Measurements from ENCODE around the gene MND1. TPM values are rescaled to one million over a fixed set of nuclear protein-coding genes. Genes with fewer than 3 reads are reported as not detected.

The MND1 gene
- total RNA-seq, 1 experiment from 2014 or later: 47.1 TPM

DNA sequence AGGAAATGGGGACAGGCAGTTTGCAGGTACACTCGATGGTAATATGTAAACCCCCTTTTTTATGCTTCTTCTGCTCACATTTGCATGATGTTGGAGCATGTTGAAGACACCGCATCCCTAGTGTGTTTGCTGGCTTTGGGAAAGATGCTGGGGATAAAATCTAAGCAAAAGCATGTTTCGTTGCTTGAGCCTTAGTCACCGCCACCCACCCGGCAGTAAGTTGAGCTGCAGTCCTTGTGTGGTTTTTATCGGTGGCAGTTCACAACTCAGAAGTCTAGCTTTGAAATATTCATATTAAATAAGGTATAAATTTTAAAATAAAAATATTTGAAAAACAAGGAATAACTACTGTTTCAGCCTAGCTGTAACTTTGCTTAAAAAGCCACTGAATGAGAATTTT, 21.7 kb upstream of the MND1 start:
- Histone ChIP-seq H3K27me3 (ENCODE audit: low read length) (no peaks in the 10 kb centered on the region), H3K27ac (ENCODE audit: low read length) (no peak overlapping the region), H3K79me2 (ENCODE audit: low read length) (no peaks in the 10 kb centered on the region), H3K9ac (ENCODE audit: low read length) (no peak overlapping the region), H2AFZ (ENCODE audit: low read length) (no peak overlapping the region), H4K20me1 (ENCODE audit: insufficient read depth, low read depth, low read length) (no peaks in the 10 kb centered on the region), H3K9me3 (ENCODE audit: low read length) (no peaks in the 10 kb centered on the region), H3K36me3 (ENCODE audit: insufficient read depth, low read length) (no peaks in the 10 kb centered on the region), H3K4me3 (ENCODE audit: low read length) (peak overlapping the region; percentile 29; the same call in 1 of the 2 replicates), H3K4me2 (ENCODE audit: low read depth, low read length, poor library complexity, severe bottlenecking) (peak overlapping the region; percentile 60), H3K9me2 (replicated peaks; ENCODE audit: insufficient read depth, low read length) (no peaks in the 10 kb centered on the region), H3K4me1 (ENCODE audit: low read length) (peaks cover 18% of the 10 kb centered on the region)
- no peak for DNase-seq

DNA sequence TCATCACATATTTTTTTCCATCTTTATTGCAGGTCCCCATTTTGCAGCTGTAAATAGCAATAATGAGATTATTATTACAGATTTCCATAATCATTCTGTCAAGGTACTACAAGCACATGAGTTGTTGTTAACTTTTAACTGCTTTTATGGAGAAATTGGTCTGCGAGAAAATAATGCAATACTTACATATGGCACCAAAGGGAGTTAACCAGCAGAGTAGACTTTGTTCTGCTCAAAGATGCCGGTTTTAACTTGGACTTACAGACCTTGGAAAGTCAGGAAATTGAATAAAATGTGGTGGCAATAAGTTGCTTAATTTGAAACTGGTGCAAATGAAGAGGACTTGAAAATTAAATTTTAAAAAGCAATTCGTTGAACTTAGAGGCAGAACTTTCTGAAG, 20.4 kb upstream of the MND1 start:
- no peak for DNase-seq
- H3K4me2 ChIP-seq (ENCODE audit: low read depth, low read length, poor library complexity, severe bottlenecking): no peak overlapping the region
- H3K9me3 ChIP-seq (ENCODE audit: low read length): no peaks in the 10 kb centered on the region
- no peaks in the 10 kb centered on the region for H3K36me3 ChIP-seq (ENCODE audit: insufficient read depth, low read length)
- no peaks in the 10 kb centered on the region for H3K79me2 ChIP-seq (ENCODE audit: low read length)
- H3K9ac ChIP-seq (ENCODE audit: low read length): no peak overlapping the region
- H4K20me1 ChIP-seq (ENCODE audit: insufficient read depth, low read depth, low read length): no peaks in the 10 kb centered on the region
- H2AFZ ChIP-seq (ENCODE audit: low read length): no peak overlapping the region
- peaks cover 18% of the 10 kb centered on the region for H3K4me1 ChIP-seq (ENCODE audit: low read length)
- H3K9me2 ChIP-seq (replicated peaks; ENCODE audit: insufficient read depth, low read length): no peaks in the 10 kb centered on the region
- H3K4me3 ChIP-seq (ENCODE audit: low read length): no peak overlapping the region
- no peak overlapping the region for H3K27ac ChIP-seq (ENCODE audit: low read length)
- H3K27me3 ChIP-seq (ENCODE audit: low read length): no peaks in the 10 kb centered on the region

DNA sequence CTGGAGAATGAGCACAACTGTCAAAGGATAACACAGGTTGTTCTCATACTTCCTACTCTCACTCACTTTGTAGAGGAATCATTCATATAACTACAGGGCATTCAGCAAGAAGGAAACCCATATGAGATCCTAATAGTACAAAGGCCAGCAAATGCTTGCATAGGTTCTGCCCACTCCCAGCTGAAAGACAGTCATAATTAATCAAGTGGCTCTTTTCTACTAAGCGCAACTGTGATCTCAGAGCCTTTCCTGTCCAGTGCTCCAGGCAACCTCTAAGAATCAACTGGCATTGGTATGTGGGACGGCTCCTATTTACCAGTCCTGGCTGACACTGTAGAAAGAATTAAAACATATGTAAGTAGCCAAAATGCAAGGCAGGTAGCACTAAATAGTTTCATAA, 18.9 kb upstream of the MND1 start:
- no peak overlapping the region for H2AFZ ChIP-seq (ENCODE audit: low read length)
- no peaks in the 10 kb centered on the region for H3K79me2 ChIP-seq (ENCODE audit: low read length)
- H3K9me3 ChIP-seq (ENCODE audit: low read length): no peaks in the 10 kb centered on the region
- no peak overlapping the region for H3K9ac ChIP-seq (ENCODE audit: low read length)
- no peak overlapping the region for H3K4me3 ChIP-seq (ENCODE audit: low read length)
- no peak for DNase-seq
- H4K20me1 ChIP-seq (ENCODE audit: insufficient read depth, low read depth, low read length): no peaks in the 10 kb centered on the region
- no peaks in the 10 kb centered on the region for H3K27me3 ChIP-seq (ENCODE audit: low read length)
- H3K4me1 ChIP-seq (ENCODE audit: low read length): peaks cover 18% of the 10 kb centered on the region
- no peak overlapping the region for H3K27ac ChIP-seq (ENCODE audit: low read length)
- no peaks in the 10 kb centered on the region for H3K9me2 ChIP-seq (replicated peaks; ENCODE audit: insufficient read depth, low read length)
- no peak overlapping the region for H3K4me2 ChIP-seq (ENCODE audit: low read depth, low read length, poor library complexity, severe bottlenecking)
- H3K36me3 ChIP-seq (ENCODE audit: insufficient read depth, low read length): no peaks in the 10 kb centered on the region

DNA sequence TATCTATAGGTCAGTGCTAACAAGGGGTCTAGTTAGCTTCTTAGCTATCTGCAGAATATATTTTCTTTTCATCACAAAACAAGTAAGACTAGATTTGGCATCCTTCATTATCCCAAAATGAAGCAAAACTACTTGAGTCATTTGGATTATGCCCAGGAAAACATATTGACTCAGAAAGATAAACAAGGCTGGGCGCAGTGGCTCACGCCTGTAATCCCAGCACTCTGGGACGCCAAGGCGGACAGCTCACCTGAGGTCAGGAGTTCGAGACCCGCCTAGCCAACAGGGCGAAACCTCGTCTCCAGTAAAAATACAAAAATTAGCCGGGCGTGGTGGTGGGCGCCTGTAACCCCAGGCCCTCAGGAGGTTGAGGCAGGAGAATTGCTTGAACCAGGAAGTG, 18.0 kb upstream of the MND1 start:
- Histone ChIP-seq H3K27me3 (ENCODE audit: low read length) (no peaks in the 10 kb centered on the region), H3K27ac (ENCODE audit: low read length) (no peak overlapping the region), H3K4me1 (ENCODE audit: low read length) (peaks cover 18% of the 10 kb centered on the region), H3K4me3 (ENCODE audit: low read length) (no peak overlapping the region), H3K4me2 (ENCODE audit: low read depth, low read length, poor library complexity, severe bottlenecking) (no peak overlapping the region), H3K9me2 (replicated peaks; ENCODE audit: insufficient read depth, low read length) (no peaks in the 10 kb centered on the region), H2AFZ (ENCODE audit: low read length) (no peak overlapping the region), H4K20me1 (ENCODE audit: insufficient read depth, low read depth, low read length) (no peaks in the 10 kb centered on the region), H3K36me3 (ENCODE audit: insufficient read depth, low read length) (no peaks in the 10 kb centered on the region), H3K79me2 (ENCODE audit: low read length) (no peaks in the 10 kb centered on the region), H3K9me3 (ENCODE audit: low read length) (no peaks in the 10 kb centered on the region), H3K9ac (ENCODE audit: low read length) (no peak overlapping the region)
- DNase-seq: no peak

DNA sequence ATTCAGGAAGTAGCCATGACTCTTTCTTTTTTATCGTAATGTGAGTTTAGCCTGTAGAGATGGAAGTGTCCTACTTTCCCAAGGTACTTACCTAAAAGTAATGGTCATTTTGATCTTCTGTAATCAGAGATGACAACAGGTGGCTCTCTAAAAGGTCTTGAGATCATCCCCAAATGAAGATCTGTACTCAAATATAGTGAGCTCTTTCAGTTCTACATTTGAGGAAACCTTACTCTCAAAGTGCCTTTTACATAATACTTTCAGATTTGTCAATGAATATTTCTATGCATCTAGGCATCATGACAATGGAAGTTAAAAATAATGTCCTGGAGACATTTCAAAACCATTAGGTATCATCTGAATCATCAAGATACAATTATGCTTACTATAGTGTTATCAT, 17.2 kb upstream of the MND1 start:
- H3K9me3 ChIP-seq (ENCODE audit: low read length): no peaks in the 10 kb centered on the region
- H3K4me3 ChIP-seq (ENCODE audit: low read length): no peak overlapping the region
- no peak for DNase-seq
- no peaks in the 10 kb centered on the region for H3K9me2 ChIP-seq (replicated peaks; ENCODE audit: insufficient read depth, low read length)
- no peak overlapping the region for H2AFZ ChIP-seq (ENCODE audit: low read length)
- H3K27ac ChIP-seq (ENCODE audit: low read length): no peak overlapping the region
- no peaks in the 10 kb centered on the region for H3K79me2 ChIP-seq (ENCODE audit: low read length)
- H3K36me3 ChIP-seq (ENCODE audit: insufficient read depth, low read length): no peaks in the 10 kb centered on the region
- H4K20me1 ChIP-seq (ENCODE audit: insufficient read depth, low read depth, low read length): no peaks in the 10 kb centered on the region
- no peak overlapping the region for H3K9ac ChIP-seq (ENCODE audit: low read length)
- H3K4me2 ChIP-seq (ENCODE audit: low read depth, low read length, poor library complexity, severe bottlenecking): no peak overlapping the region
- H3K27me3 ChIP-seq (ENCODE audit: low read length): no peaks in the 10 kb centered on the region
- H3K4me1 ChIP-seq (ENCODE audit: low read length): peaks cover 18% of the 10 kb centered on the region

DNA sequence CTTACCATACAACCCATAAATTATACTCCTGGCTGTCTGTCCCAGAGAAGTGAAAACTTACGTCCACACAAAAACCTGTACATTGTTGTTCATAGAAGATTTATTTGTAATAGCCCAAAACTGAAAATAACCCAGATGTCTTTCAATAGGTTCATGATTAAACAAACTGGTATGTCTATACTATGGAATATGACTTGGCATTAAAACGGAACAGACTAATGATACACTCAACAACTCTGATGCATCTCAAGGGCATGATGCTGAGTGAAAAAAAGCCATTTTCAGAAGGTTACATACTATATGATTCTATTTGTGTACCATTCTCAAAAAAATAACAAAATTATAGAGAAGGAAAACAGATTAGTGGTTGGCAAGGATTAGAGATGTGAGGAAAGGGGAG, 11.6 kb upstream of the MND1 start:
- H3K9me2 ChIP-seq (replicated peaks; ENCODE audit: insufficient read depth, low read length): no peaks in the 10 kb centered on the region
- no peaks in the 10 kb centered on the region for H4K20me1 ChIP-seq (ENCODE audit: insufficient read depth, low read depth, low read length)
- H3K4me1 ChIP-seq (ENCODE audit: low read length): no peaks in the 10 kb centered on the region
- H3K27ac ChIP-seq (ENCODE audit: low read length): no peak overlapping the region
- H3K9me3 ChIP-seq (ENCODE audit: low read length): no peaks in the 10 kb centered on the region
- no peak overlapping the region for H3K4me3 ChIP-seq (ENCODE audit: low read length)
- no peaks in the 10 kb centered on the region for H3K36me3 ChIP-seq (ENCODE audit: insufficient read depth, low read length)
- no peak for DNase-seq
- no peak overlapping the region for H3K4me2 ChIP-seq (ENCODE audit: low read depth, low read length, poor library complexity, severe bottlenecking)
- no peak overlapping the region for H3K9ac ChIP-seq (ENCODE audit: low read length)
- H2AFZ ChIP-seq (ENCODE audit: low read length): no peak overlapping the region
- no peaks in the 10 kb centered on the region for H3K27me3 ChIP-seq (ENCODE audit: low read length)
- H3K79me2 ChIP-seq (ENCODE audit: low read length): no peaks in the 10 kb centered on the region

DNA sequence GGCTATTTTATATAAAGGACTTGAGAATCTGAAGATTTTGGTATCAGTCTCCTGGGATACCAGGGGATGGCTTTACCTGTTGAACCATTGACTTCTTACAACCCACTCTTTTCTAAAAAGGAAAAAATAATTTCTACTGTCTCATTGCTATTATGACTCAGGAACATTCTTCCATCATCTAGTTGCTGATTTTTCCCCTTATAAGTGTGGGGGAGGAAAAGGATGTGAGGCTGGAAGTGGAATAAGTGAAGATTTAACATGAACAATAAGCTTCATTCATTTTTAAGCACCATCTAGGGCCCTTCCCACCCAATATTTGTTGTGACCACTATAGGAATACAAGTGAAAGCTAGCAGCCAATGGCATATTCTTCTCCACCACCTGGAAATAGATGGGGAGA, 10.6 kb upstream of the MND1 start:
- Histone ChIP-seq H3K36me3 (ENCODE audit: insufficient read depth, low read length) (no peaks in the 10 kb centered on the region), H3K27ac (ENCODE audit: low read length) (no peak overlapping the region), H3K9me2 (replicated peaks; ENCODE audit: insufficient read depth, low read length) (no peaks in the 10 kb centered on the region), H3K4me3 (ENCODE audit: low read length) (no peak overlapping the region), H3K4me1 (ENCODE audit: low read length) (no peaks in the 10 kb centered on the region), H3K27me3 (ENCODE audit: low read length) (no peaks in the 10 kb centered on the region), H3K9ac (ENCODE audit: low read length) (no peak overlapping the region), H3K4me2 (ENCODE audit: low read depth, low read length, poor library complexity, severe bottlenecking) (no peak overlapping the region), H2AFZ (ENCODE audit: low read length) (no peak overlapping the region), H4K20me1 (ENCODE audit: insufficient read depth, low read depth, low read length) (no peaks in the 10 kb centered on the region), H3K9me3 (ENCODE audit: low read length) (no peaks in the 10 kb centered on the region), H3K79me2 (ENCODE audit: low read length) (no peaks in the 10 kb centered on the region)
- no peak for DNase-seq

DNA sequence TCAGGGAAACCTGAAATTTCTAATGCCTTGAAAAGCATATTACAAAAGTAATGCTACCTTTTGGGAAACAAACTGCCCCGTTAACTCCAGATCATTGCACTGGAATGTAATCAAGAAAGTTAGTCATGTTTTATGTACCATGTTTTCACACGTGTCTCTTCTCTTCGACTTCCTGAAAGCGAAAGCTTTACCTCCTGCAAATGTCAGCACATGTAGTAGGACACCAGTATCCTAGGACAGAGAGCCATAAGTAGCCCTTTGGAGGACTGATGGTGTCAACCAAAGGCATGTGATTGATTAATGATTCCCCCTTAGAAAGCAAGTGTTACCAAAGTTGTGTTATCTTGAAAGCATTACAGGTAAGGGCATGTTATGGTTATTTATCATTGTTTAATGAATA, 8.8 kb upstream of the MND1 start:
- Histone ChIP-seq H3K4me2 (ENCODE audit: low read depth, low read length, poor library complexity, severe bottlenecking) (no peak overlapping the region), H3K27me3 (ENCODE audit: low read length) (no peaks in the 10 kb centered on the region), H3K9ac (ENCODE audit: low read length) (no peak overlapping the region), H3K36me3 (ENCODE audit: insufficient read depth, low read length) (no peaks in the 10 kb centered on the region), H3K79me2 (ENCODE audit: low read length) (no peaks in the 10 kb centered on the region), H3K4me1 (ENCODE audit: low read length) (peaks cover under 1% of the 10 kb centered on the region; the same call in 1 of the 2 replicates), H2AFZ (ENCODE audit: low read length) (no peak overlapping the region), H3K27ac (ENCODE audit: low read length) (no peak overlapping the region), H3K9me2 (replicated peaks; ENCODE audit: insufficient read depth, low read length) (no peaks in the 10 kb centered on the region), H4K20me1 (ENCODE audit: insufficient read depth, low read depth, low read length) (no peaks in the 10 kb centered on the region), H3K4me3 (ENCODE audit: low read length) (no peak overlapping the region), H3K9me3 (ENCODE audit: low read length) (no peaks in the 10 kb centered on the region)
- DNase-seq: no peak

DNA sequence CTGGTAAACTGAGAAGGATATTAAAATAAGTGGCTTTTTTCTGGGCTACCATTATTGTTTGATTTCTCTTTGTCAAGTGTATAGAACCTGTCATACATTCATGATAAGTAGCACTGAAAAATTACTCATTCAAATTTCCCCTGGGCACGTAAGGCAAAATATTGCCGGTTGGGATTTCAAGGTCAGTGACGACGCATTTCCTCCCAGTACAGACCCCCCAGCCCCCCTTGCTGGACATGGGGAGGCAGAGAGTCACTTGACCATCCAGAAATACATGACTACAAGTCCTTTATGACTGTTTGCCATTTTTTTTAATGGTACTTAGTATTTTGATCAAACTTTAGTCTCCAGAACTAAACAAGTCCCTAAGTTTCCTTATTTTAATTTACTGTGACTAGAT, 6.8 kb upstream of the MND1 start:
- H3K27ac ChIP-seq (ENCODE audit: low read length): no peak overlapping the region
- H3K9me3 ChIP-seq (ENCODE audit: low read length): no peaks in the 10 kb centered on the region
- H3K36me3 ChIP-seq (ENCODE audit: insufficient read depth, low read length): no peaks in the 10 kb centered on the region
- H3K4me2 ChIP-seq (ENCODE audit: low read depth, low read length, poor library complexity, severe bottlenecking): peak overlapping the region; percentile 3
- no peak overlapping the region for H3K9ac ChIP-seq (ENCODE audit: low read length)
- no peak overlapping the region for H3K4me3 ChIP-seq (ENCODE audit: low read length)
- no peaks in the 10 kb centered on the region for H3K79me2 ChIP-seq (ENCODE audit: low read length)
- peaks cover 21% of the 10 kb centered on the region for H3K4me1 ChIP-seq (ENCODE audit: low read length)
- H4K20me1 ChIP-seq (ENCODE audit: insufficient read depth, low read depth, low read length): no peaks in the 10 kb centered on the region
- no peak overlapping the region for H2AFZ ChIP-seq (ENCODE audit: low read length)
- H3K9me2 ChIP-seq (replicated peaks; ENCODE audit: insufficient read depth, low read length): no peaks in the 10 kb centered on the region
- DNase-seq: no peak
- H3K27me3 ChIP-seq (ENCODE audit: low read length): no peaks in the 10 kb centered on the region
